NCI-H226 (cell line): Measurements from ENCODE around the gene STEAP4.
"Not testable (repeated sequence)": the region's sequence is repeated elsewhere in the genome, so short reads cannot be mapped to it uniquely, and the experiment has no call there.

Source experiments
- DNase-seq: peaks from one replicate; pipeline ENCODE4 v3.0.0-alpha.2; 2015

Gene STEAP4

GRCh38 chr7:88264987-88265386, 41.7 kb downstream of the STEAP4 start:
- DNase-seq, result peak; percentile 48

- DNase-seq, result no peak
Measured at GRCh38 chr7:88262562-88262961, 44.1 kb downstream of the STEAP4 start.

DNA sequence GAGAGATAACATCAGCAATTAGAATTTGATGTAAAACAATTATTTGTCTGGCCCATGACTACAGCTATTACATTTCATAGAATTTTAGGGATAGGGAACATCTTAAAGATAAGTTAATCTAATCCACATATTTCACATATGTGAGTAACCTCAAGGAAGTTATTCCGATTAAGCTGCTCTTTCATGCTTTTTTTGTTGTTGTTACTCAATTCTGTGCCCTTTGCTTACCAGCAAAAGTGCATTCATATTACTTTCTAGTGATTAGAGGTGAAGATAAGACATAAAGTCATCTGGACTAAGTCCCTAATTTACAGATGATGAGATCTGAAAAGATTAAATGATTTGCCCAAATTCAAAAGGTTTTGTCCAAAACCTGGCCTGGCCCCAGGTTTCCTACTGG, 46.0 kb downstream of the STEAP4 start:
- no peak for DNase-seq

DNA sequence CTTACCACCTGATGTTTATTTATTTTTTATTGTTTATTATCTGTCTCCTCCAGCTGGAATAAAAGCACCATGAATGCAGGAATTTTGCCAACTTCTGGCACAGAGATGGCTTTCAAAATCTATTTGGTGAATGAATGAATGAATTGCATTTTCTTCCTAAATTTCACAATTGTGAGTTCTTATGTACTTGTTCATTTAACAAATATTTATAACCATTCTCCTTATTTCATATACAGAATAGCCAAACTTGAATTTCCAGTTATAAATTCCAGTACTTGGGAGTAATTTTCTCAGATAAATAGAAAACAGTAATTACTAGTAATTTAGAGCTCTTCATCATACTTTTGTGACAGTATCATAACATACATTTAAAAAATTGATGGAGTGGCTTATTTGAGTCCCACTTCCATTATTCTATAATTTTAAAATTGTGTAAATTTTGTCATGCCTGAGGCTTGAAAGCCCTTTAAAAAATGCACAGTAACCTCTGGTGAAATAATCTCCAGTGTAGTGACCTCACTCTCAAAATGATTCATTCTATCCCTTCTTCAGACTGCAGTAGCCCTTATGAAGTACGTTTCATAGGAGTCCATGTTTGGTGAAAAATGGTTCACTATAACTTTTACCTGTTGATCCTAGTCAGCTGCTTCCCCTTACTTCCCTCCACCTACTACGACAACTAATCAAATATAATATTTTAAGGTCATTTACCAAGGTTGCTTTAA, 46.9 kb downstream of the STEAP4 start:
- peak; percentile 32 for DNase-seq

GRCh38 chr7:88258296-88258695, 48.4 kb downstream of the STEAP4 start:
- not testable (repeated sequence) for DNase-seq

- peak; percentile 56 for DNase-seq
Measured at GRCh38 chr7:88256906-88257305, 49.8 kb downstream of the STEAP4 start.

DNA sequence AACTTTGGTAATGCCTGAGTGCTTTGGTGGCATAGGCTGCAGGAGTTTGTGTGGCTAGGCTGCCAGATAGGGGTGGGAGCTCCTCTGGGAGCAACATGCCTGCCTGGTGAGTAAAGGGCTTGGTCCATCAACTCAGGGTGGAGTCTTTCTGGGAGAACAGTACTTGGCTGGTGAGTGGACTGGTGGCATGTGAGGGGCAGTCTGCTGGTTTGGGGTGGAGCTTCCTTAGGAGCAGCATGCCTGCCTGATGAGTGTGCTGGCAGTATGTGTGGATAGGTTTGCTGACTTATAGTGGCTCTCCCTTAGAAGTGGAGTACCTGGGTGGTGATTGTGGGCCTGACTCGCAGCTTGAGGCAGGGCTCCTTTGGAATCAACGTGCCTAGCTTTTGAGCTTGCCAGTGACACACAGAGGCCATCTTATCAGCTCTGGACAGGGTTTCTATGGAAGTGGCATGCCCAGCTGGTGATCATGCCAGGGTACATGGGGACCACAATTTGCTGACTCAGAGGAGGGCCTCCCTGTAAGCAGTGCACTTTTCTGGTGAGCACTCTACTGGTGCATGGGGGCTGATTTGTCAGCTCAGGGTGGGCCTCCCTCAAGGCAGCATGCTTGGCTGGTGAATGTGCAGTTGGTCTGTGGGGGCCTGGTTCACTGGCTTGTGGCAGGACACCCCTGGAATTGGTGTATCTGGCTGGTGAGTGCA, 51.8 kb downstream of the STEAP4 start:
- peak; percentile 96 for DNase-seq

DNA sequence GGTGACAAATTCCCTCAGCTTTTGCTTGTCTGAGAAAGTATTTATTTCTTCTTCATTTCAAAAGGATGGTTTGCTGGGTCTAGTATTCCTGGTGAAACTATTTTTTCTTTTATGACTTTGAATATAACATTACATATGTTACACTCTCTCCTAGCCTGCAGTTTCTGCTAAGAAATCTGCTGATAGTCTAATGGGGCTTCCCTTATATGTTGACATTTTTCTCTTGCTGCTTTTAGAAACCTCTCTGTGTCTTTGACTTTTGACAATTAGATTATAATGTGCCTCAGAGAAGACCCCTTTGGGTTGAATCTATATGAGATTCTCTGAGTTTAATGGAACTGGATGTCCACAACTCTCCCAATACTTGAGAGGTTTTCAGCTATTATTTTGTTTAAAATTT, 53.1 kb downstream of the STEAP4 start:
- no peak for DNase-seq

- DNase-seq, result no peak
Measured at GRCh38 chr7:88244258-88244657, 62.4 kb downstream of the STEAP4 start.

GRCh38 chr7:88243345-88243909, 63.3 kb downstream of the STEAP4 start:
- DNase-seq, result peak; percentile 58

DNA sequence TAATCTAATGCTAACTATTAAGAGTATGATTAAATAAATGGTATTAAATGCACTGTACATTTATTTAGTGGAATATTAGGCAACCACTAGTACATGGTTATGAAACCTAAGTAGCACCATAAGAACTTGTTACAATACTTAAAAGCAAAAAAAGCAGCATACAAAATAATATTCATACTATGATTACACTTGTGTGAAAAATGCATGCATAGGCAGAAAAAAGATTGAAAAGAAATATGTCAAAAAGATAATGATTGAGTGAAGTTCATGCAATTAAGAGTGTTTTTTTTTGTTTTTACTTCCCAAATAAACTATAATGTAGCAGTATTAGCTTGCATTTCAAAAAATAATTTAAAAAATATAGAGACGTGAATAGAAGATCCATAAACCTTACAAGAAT, 66.8 kb downstream of the STEAP4 start:
- DNase-seq, result no peak

GRCh38 chr7:88233828-88234227, 72.9 kb downstream of the STEAP4 start:
- DNase-seq, result no peak

GRCh38 chr7:88230646-88231045, 76.0 kb downstream of the STEAP4 start:
- DNase-seq, result no peak

- DNase-seq, result no peak
Measured at GRCh38 chr7:88229302-88229995, 77.2 kb downstream of the STEAP4 start.

DNA sequence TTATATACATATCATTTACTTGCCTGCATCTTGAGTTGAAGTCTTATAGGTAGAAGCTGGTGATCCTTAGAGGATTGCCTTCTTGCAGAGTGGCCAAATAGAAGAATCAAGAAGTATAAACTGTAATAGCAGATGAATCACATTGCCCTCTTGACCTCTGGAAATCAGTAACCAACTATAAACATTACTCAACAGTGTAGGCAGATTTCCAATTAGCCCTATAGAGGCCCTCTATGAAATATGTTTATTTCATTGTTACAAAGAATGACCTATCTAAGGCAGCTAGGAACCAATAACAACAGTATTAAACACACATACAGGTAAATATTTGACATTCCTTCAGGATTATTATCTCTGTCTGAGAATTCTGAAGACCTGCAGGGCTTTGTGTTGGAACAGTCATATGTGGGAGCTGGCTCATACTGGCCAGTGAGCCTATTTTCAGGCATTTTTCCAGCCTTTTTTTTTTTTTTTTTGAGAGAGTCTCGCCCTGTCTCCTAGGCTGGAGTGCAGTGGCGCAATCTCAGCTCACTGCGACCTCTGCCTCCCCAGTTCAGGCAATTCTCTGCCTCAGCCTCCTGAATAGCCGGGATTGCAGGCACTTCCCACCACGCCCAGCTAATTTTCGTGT, 79.7 kb downstream of the STEAP4 start:
- peak; percentile 94 for DNase-seq

GRCh38 chr7:88226201-88226600, 80.5 kb downstream of the STEAP4 start:
- DNase-seq, result no peak

DNA sequence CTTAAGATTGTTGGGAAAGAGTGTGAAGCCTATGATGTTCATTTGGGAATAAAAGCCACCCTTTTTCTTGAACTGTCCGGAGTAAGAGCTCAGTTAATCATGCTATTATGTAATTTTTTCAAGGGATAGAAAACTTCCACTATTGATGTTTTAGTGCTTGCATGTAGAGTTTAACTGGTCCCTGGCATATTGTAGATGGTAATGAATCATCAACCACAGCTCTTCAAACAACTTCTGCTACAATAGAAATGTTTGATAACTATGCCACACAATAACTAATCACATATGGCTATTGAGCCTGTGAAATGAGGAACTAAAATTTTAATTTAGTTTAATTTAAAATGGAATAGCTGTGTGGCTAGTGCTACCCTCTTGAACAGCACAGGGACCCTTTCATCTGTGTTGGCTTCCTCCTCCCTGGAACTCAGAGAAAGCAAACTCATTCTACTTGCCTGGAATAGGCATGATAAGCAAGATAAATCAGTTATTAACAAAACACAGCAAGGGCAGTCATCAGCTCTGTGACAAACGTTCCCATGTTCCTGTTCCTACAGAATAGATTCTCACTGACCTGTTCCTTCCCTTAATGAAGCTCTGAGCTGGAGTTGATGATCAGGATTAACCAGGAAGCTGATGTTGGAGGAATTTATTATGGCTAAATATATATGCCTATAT, 82.0 kb downstream of the STEAP4 start:
- DNase-seq, result peak; percentile 54

DNA sequence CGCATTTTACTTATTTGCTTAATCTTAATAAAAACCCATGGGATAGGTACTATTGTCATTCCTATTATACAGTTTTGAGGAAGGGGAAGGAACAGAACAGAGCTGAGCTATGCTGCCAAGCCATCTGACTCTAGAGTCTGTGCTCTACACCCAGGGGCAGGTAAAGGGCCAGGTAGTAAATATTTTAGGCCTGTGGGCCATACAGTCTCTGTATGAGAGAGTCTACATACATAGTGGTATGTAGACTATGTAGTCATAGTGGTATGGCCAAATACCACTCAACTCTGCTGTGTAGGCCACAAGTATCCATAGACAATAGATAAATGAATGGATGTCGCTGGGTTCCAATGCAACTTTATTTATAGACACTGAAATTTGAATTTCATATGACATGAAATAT, 83.4 kb downstream of the STEAP4 start:
- no peak for DNase-seq
